Small intestine (tissue), 16 donors: ENCODE measurements around the gene OR2L2. TPM values are rescaled to one million over a fixed set of nuclear protein-coding genes. Genes with fewer than 3 reads are reported as not detected.

Experiments
- DNase-seq, 2 donors: peaks; one replicate each; pipeline versions ENCODE4 v3.0.0 to v3.0.0-alpha.2; 2013
- FAIRE-seq: peaks from 2 replicates; lab custom pipeline; 2012; peaks lifted over from hg19 to GRCh38; lab: Jason Lieb, UNC
- H3K27ac ChIP-seq, 3 donors: one replicate each; pipeline ENCODE4 v1.5.1; 2013; ENCODE audit warnings: low read length in 2 of 3, mild to moderate bottlenecking in 2 of 3, control low read depth in 1 of 3, inconsistent platforms in 1 of 3, low read depth in 1 of 3, moderate library complexity in 1 of 3
- H3K27me3 ChIP-seq, 3 donors: one replicate each; pipeline ENCODE4 v1.6.1; 2013; ENCODE audit warnings: low read length in 3 of 3, inconsistent platforms in 1 of 3; ENCODE audit not compliant: control insufficient read depth in 3 of 3, insufficient read depth in 3 of 3
- H3K36me3 ChIP-seq, 3 donors: one replicate each; pipeline ENCODE4 v1.6.1; 2013; ENCODE audit warnings: low read length in 3 of 3, inconsistent platforms in 1 of 3, low read depth in 1 of 3, mild to moderate bottlenecking in 1 of 3, moderate library complexity in 1 of 3; ENCODE audit not compliant: control insufficient read depth in 3 of 3, insufficient read depth in 2 of 3
- H3K4me1 ChIP-seq, 3 donors: one replicate each; pipeline ENCODE4 v1.6.1; 2013; ENCODE audit warnings: low read length in 2 of 3, inconsistent platforms in 1 of 3, low read depth in 1 of 3, mild to moderate bottlenecking in 1 of 3, moderate library complexity in 1 of 3; ENCODE audit not compliant: control insufficient read depth in 3 of 3, insufficient read depth in 2 of 3
- H3K4me3 ChIP-seq, 3 donors: one replicate each; pipeline ENCODE4 v1.5.1; 2013; ENCODE audit warnings: low read length in 3 of 3, control low read depth in 1 of 3, inconsistent platforms in 1 of 3, low read depth in 1 of 3, mild to moderate bottlenecking in 1 of 3, moderate library complexity in 1 of 3
- H3K9me3 ChIP-seq, 2 donors: one replicate each; pipeline ENCODE4 v1.6.1; 2013; ENCODE audit warnings: low read depth in 1 of 2, low read length in 1 of 2; ENCODE audit not compliant: control insufficient read depth in 2 of 2, insufficient read depth in 1 of 2
- WGBS, 3 donors: extraction: QIAGEN DNeasy Blood & Tissue Kit; methylation state at CpG; one replicate each; pipeline ENCODE4 v1.1.7; 2013; 5-methylcytosine and 5-hydroxymethylcytosine counted together
- long read RNA-seq, 10 donors: transcript quantifications; one replicate each; lab custom pipeline, GENCODE V29; 2026
- polyA plus RNA-seq, 4 donors: library from polyadenylated mRNA; stranded (reverse) in 3 of 4; unstranded in 1 of 4; fragments of 200-250 nt in 3 of 4; fragments of 120-200 nt in 1 of 4; gene quantifications; one replicate each; pipeline versions ENCODE4 v1.2.1 to v1.2.3, GENCODE V29; 2013
- donor health status: healthy with polysubstance abuse.
- donor health status: control.
- donor health status: control.
- donor health status: Bipolar disorder and iron deficiency.
- donor health status: healthy.

The OR2L2 gene
- under 1 TPM in 2 of 4 donors, not detected in 2; 0.01 to 0.53 TPM for polyA plus RNA-seq
- long read RNA-seq, donor 1, result 0 reads
- long read RNA-seq, donor 2, result 0 reads
- long read RNA-seq, donor 3, result 0 reads
- long read RNA-seq, donor 4, result 0 reads
- long read RNA-seq, donor 5, result 0 reads
- long read RNA-seq, donor 6, result 0 reads
- long read RNA-seq, donor 7, result 0 reads
- long read RNA-seq, donor 8, result 0 reads
- long read RNA-seq, donor 9, result 0 reads
- long read RNA-seq, donor 10, result 0 reads

- H3K9me3 ChIP-seq, result peaks cover 2 to 15% of the 10 kb centered on the region in 2 donors
- no peak within 1 kb of the TSS for H3K27ac ChIP-seq
- FAIRE-seq (no peak), DNase-seq (no peak)
- H3K4me1 ChIP-seq, result no peaks in the 10 kb centered on the region
- no peaks in the 10 kb centered on the region for H3K27me3 ChIP-seq
- H3K36me3 ChIP-seq, result no peaks in the 10 kb centered on the region
- H3K4me3 ChIP-seq, result no peak within 1 kb of the TSS
- 38 to 43% (median 38%) methylated on average over 2 of the region's 2 CpGs for WGBS, 3 donors
Measured at GRCh38 chr1:248029770-248030169, at the start of gene OR2L2. Gene OR2L2, plus strand, starts transcription at chr1:248030070. Its CDS starts 8,198 bp downstream, at chr1:248038268.

- no peaks in the 10 kb centered on the region for H3K36me3 ChIP-seq
- no peaks in the 10 kb centered on the region for H3K27me3 ChIP-seq
- peaks cover 0 to 17% of the 10 kb centered on the region in 2 donors for H3K9me3 ChIP-seq
- 40 to 52% (median 49%) methylated on average over 2 of the region's 2 CpGs for WGBS, 3 donors
- DNase-seq (no peak), FAIRE-seq (no peak)
- no peak overlapping the region for H3K4me3 ChIP-seq
- no peaks in the 10 kb centered on the region for H3K4me1 ChIP-seq
- H3K27ac ChIP-seq, result no peak overlapping the region
Measured at GRCh38 chr1:247992986-247993385, 36.9 kb upstream of the OR2L2 start.

GRCh38 chr1:247998811-247999210 is 31.1 kb upstream of the OR2L2 start:
- 28 to 43% (median 40%) methylated on average over 2 of the region's 2 CpGs for WGBS, 3 donors
- Histone ChIP-seq H3K4me1 (no peaks in the 10 kb centered on the region), H3K9me3 (peaks cover 0 to 6% of the 10 kb centered on the region in 2 donors), H3K27ac (no peak overlapping the region), H3K36me3 (no peaks in the 10 kb centered on the region), H3K4me3 (no peak overlapping the region), H3K27me3 (no peaks in the 10 kb centered on the region)
- FAIRE-seq (no peak), DNase-seq (no peak)

- DNase-seq, result no peak
- 82 to 94% (median 86%) methylated on average over 1 of the region's 1 CpG for WGBS, 3 donors
- H3K36me3 ChIP-seq, result no peaks in the 10 kb centered on the region
- H3K4me3 ChIP-seq, result no peak overlapping the region
- no peak for FAIRE-seq
- H3K4me1 ChIP-seq, result no peaks in the 10 kb centered on the region
- H3K27me3 ChIP-seq, result no peaks in the 10 kb centered on the region
- no peak overlapping the region for H3K27ac ChIP-seq
- peaks cover 0 to 8% of the 10 kb centered on the region in 2 donors for H3K9me3 ChIP-seq
Measured at GRCh38 chr1:248000169-248000568, 29.7 kb upstream of the OR2L2 start.

DNA sequence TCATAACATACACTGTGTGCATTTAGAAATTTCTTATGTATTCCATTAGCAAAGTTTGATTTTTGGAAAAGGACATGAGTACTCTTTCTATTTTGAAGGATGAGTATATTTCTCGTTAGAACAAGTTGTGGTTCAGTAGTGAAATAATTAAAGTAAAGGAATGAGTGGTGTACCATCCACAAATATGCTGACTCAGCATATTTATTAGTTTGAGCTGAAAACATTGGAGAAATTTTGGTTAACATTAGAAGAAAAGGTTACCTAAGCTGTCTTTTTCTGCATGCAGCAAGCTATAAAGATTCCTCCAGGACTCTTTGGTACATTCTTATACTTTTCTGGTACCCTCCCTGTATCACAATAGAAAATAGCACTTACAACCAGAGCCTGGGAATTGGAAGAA is 22.1 kb upstream of the OR2L2 start:
- H3K36me3 ChIP-seq, result no peaks in the 10 kb centered on the region
- H3K4me1 ChIP-seq, result no peaks in the 10 kb centered on the region
- peaks cover 0 to 16% of the 10 kb centered on the region in 2 donors for H3K9me3 ChIP-seq
- DNase-seq, result no peak
- H3K27ac ChIP-seq, result no peak overlapping the region
- no peak overlapping the region for H3K4me3 ChIP-seq
- H3K27me3 ChIP-seq, result no peaks in the 10 kb centered on the region
- 32 to 55% (median 49%) methylated on average over 1 of the region's 1 CpG for WGBS, 3 donors
- FAIRE-seq, result no peak

GRCh38 chr1:248009681-248010080 is 20.2 kb upstream of the OR2L2 start:
- Histone ChIP-seq H3K36me3 (no peaks in the 10 kb centered on the region), H3K27ac (no peak overlapping the region), H3K9me3 (peaks cover 0 to 15% of the 10 kb centered on the region in 2 donors), H3K27me3 (no peaks in the 10 kb centered on the region), H3K4me3 (no peak overlapping the region), H3K4me1 (no peaks in the 10 kb centered on the region)
- FAIRE-seq (no peak), DNase-seq (no peak)
- 81 to 88% (median 83%) methylated on average over 3 of the region's 3 CpGs for WGBS, 3 donors

DNA sequence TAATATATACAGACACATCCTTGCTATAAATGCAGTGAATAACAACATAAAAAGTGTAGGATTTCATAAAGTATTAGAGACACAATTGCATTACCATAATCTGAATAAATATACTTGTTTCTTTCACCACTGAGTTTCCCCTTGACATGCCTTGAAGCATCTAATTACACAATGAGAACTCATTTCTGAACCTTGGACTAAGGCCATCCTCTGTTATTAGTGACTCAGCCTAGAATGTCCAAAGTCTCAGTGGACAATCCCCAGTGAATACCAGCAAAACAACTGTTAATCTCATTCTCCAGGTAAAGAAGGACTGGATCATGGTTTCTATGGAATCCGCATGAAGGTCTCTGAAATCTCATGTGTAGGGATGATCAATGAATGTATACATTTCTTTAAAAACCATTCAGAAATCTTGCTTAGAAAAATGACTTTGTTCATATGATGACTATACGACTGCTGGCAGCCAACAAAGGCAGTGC is 16.6 kb upstream of the OR2L2 start, which contains the start of gene OR2L5:
OR2L5 (plus strand) TSS at position 432 of the 482 bp plus-strand sequence. CDS start 8,288 bp downstream, outside the sequence.
- Histone ChIP-seq H3K27me3 (no peaks in the 10 kb centered on the region), H3K27ac (no peak within 1 kb of the TSS), H3K4me3 (no peak within 1 kb of the TSS), H3K4me1 (no peaks in the 10 kb centered on the region), H3K9me3 (peaks cover 0 to 8% of the 10 kb centered on the region in 2 donors), H3K36me3 (no peaks in the 10 kb centered on the region)
- FAIRE-seq (no peak), DNase-seq (no peak)
- 86 to 92% (median 87%) methylated on average over 2 of the region's 2 CpGs for WGBS, 3 donors

GRCh38 chr1:248015803-248016202 is 14.1 kb upstream of the OR2L2 start:
- Histone ChIP-seq H3K36me3 (no peaks in the 10 kb centered on the region), H3K27me3 (no peaks in the 10 kb centered on the region), H3K9me3 (peaks cover 0 to 11% of the 10 kb centered on the region in 2 donors), H3K4me1 (no peaks in the 10 kb centered on the region), H3K27ac (no peak overlapping the region), H3K4me3 (no peak overlapping the region)
- 79 to 80% (median 79%) methylated on average over 1 of the region's 1 CpG for WGBS, 3 donors
- no peak for FAIRE-seq
- DNase-seq, result no peak
